HG03025 (cell line): Measurements from ENCODE around the gene FGF22.
"Not testable (repeated sequence)": the region's sequence is repeated elsewhere in the genome, so short reads cannot be mapped to it uniquely, and the experiment has no call there.

Source experiments
- ATAC-seq: cut with Tn5 transposase; IDR thresholded peaks from one replicate; pipeline ENCODE4 v1.9.1; 2021; ENCODE audit warnings: mild to moderate bottlenecking, moderate library complexity; ENCODE audit not compliant: unreplicated experiment, low FRiP score

The FGF22 gene

GRCh38 chr19:639253-640160, at the start of gene FGF22:
Gene FGF22 (plus strand): TSS chr19:639879. CDS start chr19:639926, 47 bp downstream.
- ATAC-seq = peak; percentile 48

GRCh38 chr19:590396-590745, 49.3 kb upstream of the FGF22 start:
- no peak for ATAC-seq

GRCh38 chr19:590750-591098, 49.0 kb upstream of the FGF22 start:
- ATAC-seq = no peak

GRCh38 chr19:591099-591958, 48.4 kb upstream of the FGF22 start:
- ATAC-seq = no peak

- ATAC-seq = no peak
Measured at GRCh38 chr19:592101-592500, 47.6 kb upstream of the FGF22 start.

- ATAC-seq = no peak
Measured at GRCh38 chr19:593055-593454, 46.6 kb upstream of the FGF22 start.

GRCh38 chr19:593505-593904, 46.2 kb upstream of the FGF22 start:
- ATAC-seq = no peak

- no peak for ATAC-seq
Measured at GRCh38 chr19:594265-594870, 45.3 kb upstream of the FGF22 start.

GRCh38 chr19:595326-596262, 44.1 kb upstream of the FGF22 start:
- no peak for ATAC-seq

- ATAC-seq = no peak
Measured at GRCh38 chr19:596263-596655, 43.4 kb upstream of the FGF22 start.

GRCh38 chr19:597406-598315, 42.0 kb upstream of the FGF22 start:
- no peak for ATAC-seq

GRCh38 chr19:601310-601709, 38.4 kb upstream of the FGF22 start:
- ATAC-seq = no peak

- ATAC-seq = no peak
Measured at GRCh38 chr19:601790-602189, 37.9 kb upstream of the FGF22 start.

- no peak for ATAC-seq
Measured at GRCh38 chr19:602391-603301, 37.0 kb upstream of the FGF22 start.

- ATAC-seq = not testable (repeated sequence)
Measured at GRCh38 chr19:603302-603639, 36.4 kb upstream of the FGF22 start.

GRCh38 chr19:603779-604178, 35.9 kb upstream of the FGF22 start:
- ATAC-seq = not testable (repeated sequence)

- no peak for ATAC-seq
Measured at GRCh38 chr19:604355-604754, 35.3 kb upstream of the FGF22 start.
